Natural killer cell (primary cell): ENCODE data around the gene BUD31. TPM values are rescaled to one million over a fixed set of nuclear protein-coding genes. Genes with fewer than 3 reads are reported as not detected.

Experiments used
- ATAC-seq, 3 donors: fragments of 150-1000 bp in 2 of 3; fragments of 200-7000 bp in 1 of 3; cut with Tn5 transposase; 1 replicate in 1 of 3; 2 replicates in 2 of 3; pipeline ENCODE4 v1.10.0; 2021; ENCODE audit warnings: mild to moderate bottlenecking in 2 of 3, moderate library complexity in 2 of 3
- DNase-seq, 2 donors: peaks; one replicate each; pipeline versions ENCODE4 v3.0.0 to v3.0.0-alpha.2; 2013 to 2021; ENCODE audit warnings: mixed read lengths in 1 of 2
- H3K27ac ChIP-seq: one replicate; pipeline ENCODE4 v1.5.1; 2013; ENCODE audit warnings: mild to moderate bottlenecking, low read length
- H3K27me3 ChIP-seq: one replicate; pipeline ENCODE4 v1.6.1; 2013; ENCODE audit warnings: low read length; ENCODE audit not compliant: control insufficient read depth, insufficient read depth
- H3K36me3 ChIP-seq: one replicate; pipeline ENCODE4 v1.6.1; 2013; ENCODE audit warnings: low read length; ENCODE audit not compliant: control insufficient read depth, insufficient read depth
- H3K4me1 ChIP-seq: one replicate; pipeline ENCODE4 v1.6.1; 2013; ENCODE audit warnings: low read length; ENCODE audit not compliant: control insufficient read depth, insufficient read depth
- H3K4me3 ChIP-seq: one replicate; pipeline ENCODE4 v1.5.1; 2013; ENCODE audit warnings: low read length
- H3K9me3 ChIP-seq: one replicate; pipeline ENCODE4 v1.6.1; 2013; ENCODE audit warnings: low read length; ENCODE audit not compliant: control insufficient read depth, insufficient read depth
- H3K27ac Mint-ChIP-seq, 2 donors: one replicate each; pipeline ENCODE4 v1.8.0; 2022; ENCODE audit warnings: mild to moderate bottlenecking in 2 of 2, mixed read lengths in 2 of 2, moderate library complexity in 1 of 2
- H3K27me3 Mint-ChIP-seq, 2 donors: one replicate each; pipeline ENCODE4 v1.8.0; 2022; ENCODE audit warnings: low read depth in 2 of 2, mixed read lengths in 2 of 2
- H3K36me3 Mint-ChIP-seq: one replicate; pipeline ENCODE4 v1.8.0; 2022; ENCODE audit warnings: mixed read lengths
- H3K4me1 Mint-ChIP-seq, 2 donors: one replicate each; pipeline ENCODE4 v1.8.0; 2022; ENCODE audit warnings: mixed read lengths in 2 of 2
- H3K4me3 Mint-ChIP-seq: one replicate; pipeline ENCODE4 v1.8.0; 2022; ENCODE audit warnings: mild to moderate bottlenecking, moderate library complexity, mixed read lengths
- H3K9me3 Mint-ChIP-seq, 2 donors: one replicate each; pipeline ENCODE4 v1.8.0; 2022; ENCODE audit warnings: mixed read lengths in 2 of 2
- CTCF ChIP-seq: fragments of 200-600 bp; IDR thresholded peaks from one replicate; pipeline ENCODE4 v1.8.0; 2022; ENCODE audit warnings: antibody characterized with exemption
- WGBS: methylation state at CpG from one replicate; pipeline ENCODE4 v1.1.7; 2013; ENCODE audit warnings: missing lambda C conversion rate; ENCODE audit not compliant: insufficient coverage; 5-methylcytosine and 5-hydroxymethylcytosine counted together
- intact Hi-C: fragments of 100-400 bp; cut with micrococcal nuclease; formaldehyde crosslinking; loops from one replicate; pipeline ENCODE4 v1.14.2; 2022
- total RNA-seq, 4 donors: library from RNA; stranded (reverse); fragments of 120-200 nt in 1 of 4; gene quantifications; one replicate each; pipeline versions ENCODE4 v1.2.3 to v1.2.4, GENCODE V29; 2013 to 2022

Gene BUD31
- total RNA-seq, 3 donors from 2014 or later (not counting 1 experiment from before 2014, with no cell fraction given) = 145 to 190 (median 187) TPM

- 92% methylated on average over 10 of the region's 10 CpGs for WGBS
- intact Hi-C loops = no loop called here
- Mint-ChIP-seq H3K36me3 (no peaks in the 10 kb centered on the region), H3K27me3 (no peaks in the 10 kb centered on the region), H3K9me3 (no peaks in the 10 kb centered on the region), H3K4me1 (peaks cover 0 to 10% of the 10 kb centered on the region in 2 donors), H3K4me3 (no peak overlapping the region), H3K27ac (no peak overlapping the region)
- H3K4me1 ChIP-seq = no peaks in the 10 kb centered on the region
- no peak overlapping the region for H3K4me3 ChIP-seq
- H3K9me3 ChIP-seq = no peaks in the 10 kb centered on the region
- H3K36me3 ChIP-seq = peaks cover 46% of the 10 kb centered on the region
- H3K27me3 ChIP-seq = no peaks in the 10 kb centered on the region
- TF ChIP-seq CTCF = no peak
- H3K27ac ChIP-seq = no peak overlapping the region
- DNase-seq (peak in 1 of 2 donors; percentile 31), ATAC-seq (no peak)
Measured at GRCh38 chr7:99447943-99448342, 39.2 kb downstream of the BUD31 start.

GRCh38 chr7:99448855-99449254 is 40.1 kb downstream of the BUD31 start:
- Mint-ChIP-seq H3K4me1 (peaks cover 0 to 6% of the 10 kb centered on the region in 2 donors), H3K36me3 (no peaks in the 10 kb centered on the region), H3K4me3 (no peak overlapping the region), H3K27me3 (no peaks in the 10 kb centered on the region), H3K27ac (no peak overlapping the region), H3K9me3 (no peaks in the 10 kb centered on the region)
- no peaks in the 10 kb centered on the region for H3K27me3 ChIP-seq
- ATAC-seq (peak in 1 of 3 donors; percentile 21), DNase-seq (no peak)
- intact Hi-C loops = no loop called here
- H3K4me3 ChIP-seq = no peak overlapping the region
- peaks cover 51% of the 10 kb centered on the region for H3K36me3 ChIP-seq
- TF ChIP-seq CTCF = no peak
- 98% methylated on average over 10 of the region's 10 CpGs for WGBS
- no peak overlapping the region for H3K27ac ChIP-seq
- no peaks in the 10 kb centered on the region for H3K4me1 ChIP-seq
- H3K9me3 ChIP-seq = no peaks in the 10 kb centered on the region

GRCh38 chr7:99449326-99449725 is 40.6 kb downstream of the BUD31 start:
- H3K36me3 ChIP-seq = peaks cover 54% of the 10 kb centered on the region
- H3K27ac Mint-ChIP-seq = peak overlapping the region in 1 of 2 donors; percentile 14
- WGBS = 95% methylated on average over 5 of the region's 5 CpGs

More at GRCh38 chr7:99449326-99449725, 40.6 kb downstream of the BUD31 start:
- Mint-ChIP-seq H3K9me3 (no peaks in the 10 kb centered on the region), H3K27me3 (no peaks in the 10 kb centered on the region), H3K4me3 (no peak overlapping the region), H3K36me3 (no peaks in the 10 kb centered on the region), H3K4me1 (peaks cover 0 to 6% of the 10 kb centered on the region in 2 donors)
- Histone ChIP-seq H3K27ac (no peak overlapping the region), H3K9me3 (no peaks in the 10 kb centered on the region), H3K4me1 (no peaks in the 10 kb centered on the region), H3K4me3 (no peak overlapping the region), H3K27me3 (no peaks in the 10 kb centered on the region)
- intact Hi-C loops = no loop called here
- DNase-seq (no peak), ATAC-seq (no peak)
- no peak for TF ChIP-seq CTCF
